ENCODE data around the gene AMACR. TPM values are rescaled to one million over a fixed set of nuclear protein-coding genes. Genes with fewer than 3 reads are reported as not detected.

Gene AMACR
- total and polyA plus RNA-seq, 10 of the 15 experiments (the other 5 are each of a cell fraction or from before 2014, with no cell fraction given) = 2.6 to 20.4 (median 10.4) TPM

DNA sequence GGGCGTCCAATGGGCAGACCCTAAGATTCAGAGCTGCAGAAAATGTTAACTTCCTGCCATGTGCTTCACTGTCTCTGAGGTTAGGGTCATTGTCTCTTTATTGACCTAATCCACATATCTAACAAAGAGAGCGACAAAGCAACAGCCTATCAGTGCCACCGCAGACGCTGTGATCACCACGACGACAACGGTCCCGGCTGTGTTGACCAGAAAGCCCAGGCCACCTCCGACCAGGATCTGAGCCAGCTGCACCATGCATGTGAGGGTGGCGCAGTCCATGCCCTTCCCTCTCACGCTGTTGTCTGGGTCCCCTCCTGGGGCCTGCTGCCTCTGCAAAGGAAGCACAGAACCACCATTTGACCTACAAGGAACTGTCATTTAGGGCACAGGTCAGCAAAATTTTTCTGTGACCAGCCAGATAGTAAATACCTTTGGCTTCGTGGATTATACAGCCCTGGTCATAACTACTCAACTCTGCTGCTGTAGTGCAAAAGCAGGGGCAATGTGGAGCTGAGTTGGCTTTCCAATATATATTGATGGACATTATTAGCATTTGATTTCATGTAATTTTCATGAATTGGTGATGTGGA, 63.2 kb downstream of the AMACR start (continued):
- TF ChIP-seq, protein P1, sequence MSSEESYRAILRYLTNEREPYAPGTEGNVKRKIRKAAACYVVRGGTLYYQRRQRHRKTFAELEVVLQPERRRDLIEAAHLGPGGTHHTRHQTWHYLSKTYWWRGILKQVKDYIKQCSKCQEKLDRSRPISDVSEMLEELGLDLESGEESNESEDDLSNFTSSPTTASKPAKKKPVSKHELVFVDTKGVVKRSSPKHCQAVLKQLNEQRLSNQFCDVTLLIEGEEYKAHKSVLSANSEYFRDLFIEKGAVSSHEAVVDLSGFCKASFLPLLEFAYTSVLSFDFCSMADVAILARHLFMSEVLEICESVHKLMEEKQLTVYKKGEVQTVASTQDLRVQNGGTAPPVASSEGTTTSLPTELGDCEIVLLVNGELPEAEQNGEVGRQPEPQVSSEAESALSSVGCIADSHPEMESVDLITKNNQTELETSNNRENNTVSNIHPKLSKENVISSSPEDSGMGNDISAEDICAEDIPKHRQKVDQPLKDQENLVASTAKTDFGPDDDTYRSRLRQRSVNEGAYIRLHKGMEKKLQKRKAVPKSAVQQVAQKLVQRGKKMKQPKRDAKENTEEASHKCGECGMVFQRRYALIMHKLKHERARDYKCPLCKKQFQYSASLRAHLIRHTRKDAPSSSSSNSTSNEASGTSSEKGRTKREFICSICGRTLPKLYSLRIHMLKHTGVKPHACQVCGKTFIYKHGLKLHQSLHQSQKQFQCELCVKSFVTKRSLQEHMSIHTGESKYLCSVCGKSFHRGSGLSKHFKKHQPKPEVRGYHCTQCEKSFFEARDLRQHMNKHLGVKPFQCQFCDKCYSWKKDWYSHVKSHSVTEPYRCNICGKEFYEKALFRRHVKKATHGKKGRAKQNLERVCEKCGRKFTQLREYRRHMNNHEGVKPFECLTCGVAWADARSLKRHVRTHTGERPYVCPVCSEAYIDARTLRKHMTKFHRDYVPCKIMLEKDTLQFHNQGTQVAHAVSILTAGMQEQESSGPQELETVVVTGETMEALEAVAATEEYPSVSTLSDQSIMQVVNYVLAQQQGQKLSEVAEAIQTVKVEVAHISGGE (CRISPR knock-in tag; IDR thresholded peaks at IDR 0.05) = no peak
- no peak for TF ChIP-seq FOXK2 (IDR thresholded peaks at IDR 0.05)
- no peak for TF ChIP-seq JUND (IDR thresholded peaks at IDR 0.05; ENCODE audit: low read depth, low read length)
- TF ChIP-seq PAX5 (IDR thresholded peaks at IDR 0.05; ENCODE audit: borderline replicate concordance, low read depth, low read length) = no peak
- TF ChIP-seq RBBP5 (conservative IDR thresholded peaks at IDR 0.05) = no peak
- no peak for TF ChIP-seq POLR2AphosphoS5 (IDR thresholded peaks at IDR 0.05; ENCODE audit: low read length)
- no peak for TF ChIP-seq BACH1 (IDR thresholded peaks at IDR 0.05; ENCODE audit: borderline replicate concordance)
- TF ChIP-seq, protein P2, sequence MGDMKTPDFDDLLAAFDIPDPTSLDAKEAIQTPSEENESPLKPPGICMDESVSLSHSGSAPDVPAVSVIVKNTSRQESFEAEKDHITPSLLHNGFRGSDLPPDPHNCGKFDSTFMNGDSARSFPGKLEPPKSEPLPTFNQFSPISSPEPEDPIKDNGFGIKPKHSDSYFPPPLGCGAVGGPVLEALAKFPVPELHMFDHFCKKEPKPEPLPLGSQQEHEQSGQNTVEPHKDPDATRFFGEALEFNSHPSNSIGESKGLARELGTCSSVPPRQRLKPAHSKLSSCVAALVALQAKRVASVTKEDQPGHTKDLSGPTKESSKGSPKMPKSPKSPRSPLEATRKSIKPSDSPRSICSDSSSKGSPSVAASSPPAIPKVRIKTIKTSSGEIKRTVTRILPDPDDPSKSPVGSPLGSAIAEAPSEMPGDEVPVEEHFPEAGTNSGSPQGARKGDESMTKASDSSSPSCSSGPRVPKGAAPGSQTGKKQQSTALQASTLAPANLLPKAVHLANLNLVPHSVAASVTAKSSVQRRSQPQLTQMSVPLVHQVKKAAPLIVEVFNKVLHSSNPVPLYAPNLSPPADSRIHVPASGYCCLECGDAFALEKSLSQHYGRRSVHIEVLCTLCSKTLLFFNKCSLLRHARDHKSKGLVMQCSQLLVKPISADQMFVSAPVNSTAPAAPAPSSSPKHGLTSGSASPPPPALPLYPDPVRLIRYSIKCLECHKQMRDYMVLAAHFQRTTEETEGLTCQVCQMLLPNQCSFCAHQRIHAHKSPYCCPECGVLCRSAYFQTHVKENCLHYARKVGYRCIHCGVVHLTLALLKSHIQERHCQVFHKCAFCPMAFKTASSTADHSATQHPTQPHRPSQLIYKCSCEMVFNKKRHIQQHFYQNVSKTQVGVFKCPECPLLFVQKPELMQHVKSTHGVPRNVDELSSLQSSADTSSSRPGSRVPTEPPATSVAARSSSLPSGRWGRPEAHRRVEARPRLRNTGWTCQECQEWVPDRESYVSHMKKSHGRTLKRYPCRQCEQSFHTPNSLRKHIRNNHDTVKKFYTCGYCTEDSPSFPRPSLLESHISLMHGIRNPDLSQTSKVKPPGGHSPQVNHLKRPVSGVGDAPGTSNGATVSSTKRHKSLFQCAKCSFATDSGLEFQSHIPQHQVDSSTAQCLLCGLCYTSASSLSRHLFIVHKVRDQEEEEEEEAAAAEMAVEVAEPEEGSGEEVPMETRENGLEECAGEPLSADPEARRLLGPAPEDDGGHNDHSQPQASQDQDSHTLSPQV (IDR thresholded peaks at IDR 0.05) = no peak
- no peak for TF ChIP-seq NFXL1 (IDR thresholded peaks at IDR 0.05; ENCODE audit: borderline replicate concordance)

Data from GM12878 (cell line).